HCT116 (cell line): Measurements from ENCODE around the gene ZNF516. TPM values are rescaled to one million over a fixed set of nuclear protein-coding genes. Genes with fewer than 3 reads are reported as not detected.

Experiments used
- ATAC-seq: fragments of 200-7000 bp; cut with Tn5 transposase; 2 replicates; pipeline ENCODE4 v1.9.1; 2020; ENCODE audit warnings: mild to moderate bottlenecking, moderate library complexity
- BruUV-seq: library from RNA; stranded (reverse); fragments of 400-500 nt; replicated peaks from 2 replicates; lab custom pipeline; 2021; lab: Mats Ljungman, UMichigan
- CTCF ChIA-PET: fragments of 300-600 bp; sonication (Branson Sonifier 250); formaldehyde crosslinking; loops from one replicate; lab custom pipeline; 2021; ENCODE audit warnings: antibody characterized with exemption; lab: Charles Lee
- POLR2A ChIA-PET: fragments of 300-600, 350-600 bp; sonication (Branson Sonifier 250); formaldehyde crosslinking; loops from one replicate; lab custom pipeline; 2021; ENCODE audit warnings: antibody characterized with exemption; lab: Charles Lee
- RAD21 ChIA-PET, 2 experiments: fragments of 300-600 bp; sonication (Branson Sonifier 250); formaldehyde crosslinking; loops; one replicate each; lab custom pipeline; 2023; ENCODE audit warnings: low total read pairs in 2 of 2; ENCODE audit not compliant: uncharacterized antibody in 2 of 2, unreplicated experiment in 2 of 2, low non-redundant PET in 1 of 2; lab: Charles Lee
- DNase-seq: peaks from one replicate; pipeline ENCODE4 v3.0.0-alpha.2; 2010; ENCODE audit warnings: low read depth, low spot score
- H2AFZ ChIP-seq: fragments of 200-600 bp; shearing (Covaris generic), sonication (generic); 2 replicates; pipeline ENCODE4 v1.6.1; 2017; ENCODE audit warnings: low read depth, mixed run types, mixed read lengths, antibody characterized with exemption, low read length; ENCODE audit not compliant: poor library complexity, severe bottlenecking
- H3K27ac ChIP-seq: 2 replicates; pipeline ENCODE4 v1.5.1; 2012; ENCODE audit warnings: low read depth, low read length
- H3K27me3 ChIP-seq: fragments of 200-600 bp; sonication (generic); 2 replicates; pipeline ENCODE4 v1.6.1; 2016; ENCODE audit warnings: mixed run types, low read length, mixed read lengths; ENCODE audit not compliant: insufficient read depth
- H3K36me3 ChIP-seq, 2 experiments: fragments of 200-500 bp in 1 of 2; fragments of 200-600 bp in 1 of 2; sonication (Bioruptor generic) in 1 of 2; sonication (generic) in 1 of 2; 2 replicates each; pipeline versions ENCODE4 v1.5.1 to v1.6.1; 2014 to 2016; ENCODE audit warnings: low read length in 2 of 2, inconsistent platforms in 1 of 2, mixed read lengths in 1 of 2, mixed run types in 1 of 2; ENCODE audit not compliant: insufficient read depth in 2 of 2, control insufficient read depth in 1 of 2
- H3K4me1 ChIP-seq, 2 experiments: fragments of 200-600 bp in 1 of 2; sonication (generic) in 1 of 2; 2 replicates each; pipeline versions ENCODE4 v1.5.1 to v1.6.1; 2012 to 2017; ENCODE audit warnings: low read length in 2 of 2, inconsistent platforms in 1 of 2, mild to moderate bottlenecking in 1 of 2, mixed read lengths in 1 of 2, mixed run types in 1 of 2, moderate library complexity in 1 of 2; ENCODE audit not compliant: insufficient read depth in 2 of 2, control insufficient read depth in 1 of 2
- H3K4me2 ChIP-seq: fragments of 200-600 bp; sonication (generic); 2 replicates; pipeline ENCODE4 v1.6.1; 2017; ENCODE audit warnings: mixed run types, low read length, mixed read lengths
- H3K4me3 ChIP-seq, 2 experiments: fragments of 200-600 bp in 1 of 2; sonication (generic) in 1 of 2; replicated peaks in 1 of 2; 2 replicates each; pipeline ENCODE4 v1.5.1; 2011 to 2016; ENCODE audit warnings: low read length in 2 of 2, control low read depth in 1 of 2, low read depth in 1 of 2, mild to moderate bottlenecking in 1 of 2, mixed read lengths in 1 of 2, mixed run types in 1 of 2
- H3K79me2 ChIP-seq: fragments of 200-600 bp; sonication (generic); 2 replicates; pipeline ENCODE4 v1.6.1; 2017; ENCODE audit warnings: mild to moderate bottlenecking, mixed run types, low read length, moderate library complexity, mixed read lengths; ENCODE audit not compliant: insufficient read depth
- H3K9ac ChIP-seq: fragments of 200-600 bp; sonication (generic); 2 replicates; pipeline ENCODE4 v1.6.1; 2016; ENCODE audit warnings: low read length, mixed read lengths
- H3K9me2 ChIP-seq: fragments of 200-600 bp; sonication (generic), shearing (Covaris generic); 2 replicates; pipeline ENCODE4 v1.6.1; 2017; ENCODE audit warnings: mixed run types, mild to moderate bottlenecking, moderate library complexity; ENCODE audit not compliant: insufficient read depth
- H3K9me3 ChIP-seq, 2 experiments: fragments of 200-500 bp in 1 of 2; fragments of 200-600 bp in 1 of 2; sonication (Bioruptor generic) in 1 of 2; sonication (generic) in 1 of 2; 2 replicates each; pipeline ENCODE4 v1.6.1; 2014 to 2017; ENCODE audit warnings: low read length in 2 of 2, mixed read lengths in 2 of 2, inconsistent platforms in 1 of 2, low read depth in 1 of 2, mild to moderate bottlenecking in 1 of 2, mixed run types in 1 of 2, moderate library complexity in 1 of 2; ENCODE audit not compliant: control insufficient read depth in 1 of 2, insufficient read depth in 1 of 2
- H4K20me1 ChIP-seq: fragments of 200-600 bp; sonication (generic), shearing (Covaris generic); 2 replicates; pipeline ENCODE4 v1.6.1; 2017; ENCODE audit warnings: mixed run types, mild to moderate bottlenecking, moderate library complexity; ENCODE audit not compliant: insufficient read depth
- CEBPB ChIP-seq: IDR thresholded peaks from 2 replicates; pipeline ENCODE4 v1.6.1; 2012; ENCODE audit warnings: low read depth
- CTCF ChIP-seq, 3 experiments: fragments of 200-600 bp in 1 of 3; sonication (generic) in 1 of 3; IDR thresholded peaks in 2 of 3; conservative IDR thresholded peaks in 1 of 3; 2 replicates each; pipeline ENCODE4 v1.5.1; 2012 to 2017; ENCODE audit warnings: low read depth in 2 of 3, low read length in 2 of 3, antibody characterized with exemption in 1 of 3, borderline replicate concordance in 1 of 3, control low read depth in 1 of 3, mild to moderate bottlenecking in 1 of 3, mixed read lengths in 1 of 3, mixed run types in 1 of 3, moderate library complexity in 1 of 3; ENCODE audit not compliant: insufficient read depth in 1 of 3
- EGR1 ChIP-seq: IDR thresholded peaks from 2 replicates; pipeline ENCODE4 v1.6.1; 2012; ENCODE audit warnings: low read depth
- EZH2 ChIP-seq: fragments of 200-600 bp; sonication (generic); IDR thresholded peaks from 2 replicates; pipeline ENCODE4 v1.6.1; 2017; ENCODE audit warnings: antibody characterized with exemption, mixed run types
- EZH2phosphoT487 ChIP-seq: fragments of 200-600 bp; IDR thresholded peaks from 2 replicates; pipeline ENCODE4 v1.6.1; 2018; ENCODE audit warnings: antibody characterized with exemption, borderline replicate concordance
- FOSL1 ChIP-seq: IDR thresholded peaks from 2 replicates; pipeline ENCODE4 v1.6.1; 2012; ENCODE audit warnings: low read depth
- JUND ChIP-seq: IDR thresholded peaks from 2 replicates; pipeline ENCODE4 v1.6.1; 2012
- POLR2A ChIP-seq: IDR thresholded peaks from 2 replicates; pipeline ENCODE4 v1.7.0; 2011; ENCODE audit warnings: borderline replicate concordance; ENCODE audit not compliant: insufficient read depth, insufficient read length; ENCODE audit errors: extremely low read depth
- POLR2AphosphoS5 ChIP-seq: IDR thresholded peaks from 2 replicates; pipeline ENCODE4 v1.6.1; 2011; ENCODE audit warnings: mild to moderate bottlenecking, low read depth, low read length, moderate library complexity
- RAD21 ChIP-seq: IDR thresholded peaks from 2 replicates; pipeline ENCODE4 v1.6.1; 2012; ENCODE audit warnings: low read depth, mild to moderate bottlenecking
- REST ChIP-seq: IDR thresholded peaks from 2 replicates; pipeline ENCODE4 v1.6.1; 2012; ENCODE audit warnings: low read depth
- SIN3A ChIP-seq: IDR thresholded peaks from 2 replicates; pipeline ENCODE4 v1.6.1; 2012; ENCODE audit warnings: low read depth
- SP1 ChIP-seq: IDR thresholded peaks from 2 replicates; pipeline ENCODE4 v1.6.1; 2012; ENCODE audit warnings: low read depth
- SRF ChIP-seq: IDR thresholded peaks from 2 replicates; pipeline ENCODE4 v1.6.1; 2012; ENCODE audit warnings: low read depth
- YY1 ChIP-seq: IDR thresholded peaks from 2 replicates; pipeline ENCODE4 v1.6.1; 2011; ENCODE audit warnings: low read length, low read depth, moderate library complexity, mild to moderate bottlenecking; ENCODE audit not compliant: insufficient replicate concordance; ENCODE audit errors: extremely low read depth
- ZNF274 ChIP-seq: fragments of 200-500 bp; sonication (Bioruptor generic); IDR thresholded peaks from 2 replicates; pipeline ENCODE4 v1.6.1; 2014; ENCODE audit warnings: mild to moderate bottlenecking, low read depth, low read length, inconsistent platforms
- intact Hi-C: fragments of 100-400 bp; cut with micrococcal nuclease; formaldehyde crosslinking; loops from 2 replicates; pipeline ENCODE4 v1.10.0; 2022
- total RNA-seq: library from RNA; stranded (reverse); gene quantifications from one replicate; pipeline ENCODE4 v1.2.1, GENCODE V29; 2021; ENCODE audit not compliant: unreplicated experiment

ZNF516 gene
- total RNA-seq, 1 experiment from 2014 or later, result 32.0 TPM

GRCh38 chr18:76456018-76456750, 38.9 kb downstream of the ZNF516 start:
- CTCF ChIA-PET, result no interaction called here
- POLR2A ChIA-PET, result no interaction called here
- no peak for DNase-seq

More at GRCh38 chr18:76456018-76456750, 38.9 kb downstream of the ZNF516 start:
- no TSS peak for BruUV-seq
- H3K27ac ChIP-seq, result no peak overlapping the region
- H3K9me3 ChIP-seq, result no peaks in the 10 kb centered on the region
- peaks cover 0 to 25% of the 10 kb centered on the region in 2 experiments; a peak in 2 of 4 replicates for H3K4me1 ChIP-seq
- H3K79me2 ChIP-seq, result peaks cover 11% of the 10 kb centered on the region; the same call in 1 of the 2 replicates
- no peaks in the 10 kb centered on the region for H3K27me3 ChIP-seq
- no peaks in the 10 kb centered on the region for H3K36me3 ChIP-seq
- RAD21 ChIA-PET, result no interaction called here
- no peak overlapping the region for H3K9ac ChIP-seq
- H3K9me2 ChIP-seq, result no peaks in the 10 kb centered on the region
- no peak overlapping the region for H2AFZ ChIP-seq
- TF ChIP-seq CEBPB (no peak), EZH2phosphoT487 (no peak), POLR2AphosphoS5 (no peak), EZH2 (no peak), RAD21 (no peak), CTCF (IDR thresholded peaks at IDR 0.05 in 2 of 3, conservative IDR thresholded peaks at IDR 0.05 in 1 of 3; ENCODE audit: borderline replicate concordance in 1 of 3, insufficient read depth in 1 of 3, low read depth in 2 of 3, low read length in 2 of 3) (no peak), POLR2A (no peak), FOSL1 (no peak), SRF (no peak), SP1 (no peak), REST (no peak), SIN3A (no peak), YY1 (no peak), ZNF274 (no peak), JUND (no peak), EGR1 (no peak)
- intact Hi-C loops, result loop anchor here (10.0 kb wide), 1 partner anchor 49 kb away; no protein-coding TSS in a partner anchor
- no peak overlapping the region for H3K4me2 ChIP-seq
- no peaks in the 10 kb centered on the region for H4K20me1 ChIP-seq
- no peak overlapping the region for H3K4me3 ChIP-seq
- ATAC-seq, result no peak
